NCI-H460 (cell line): ENCODE data around the gene CCS. TPM values are rescaled to one million over a fixed set of nuclear protein-coding genes. Genes with fewer than 3 reads are reported as not detected.
"Not testable (repeated sequence)": the region's sequence is repeated elsewhere in the genome, so short reads cannot be mapped to it uniquely, and the experiment has no call there.

Experiments used
- DNase-seq: peaks from one replicate; pipeline ENCODE4 v3.0.0-alpha.2; 2016; ENCODE audit warnings: low read depth; ENCODE audit errors: extremely low read depth
- polyA plus RNA-seq: library from polyadenylated mRNA; depleted of rRNA; stranded (reverse); fragments of >200 nt; gene quantifications from 2 replicates; pipeline ENCODE4 v1.2.3, GENCODE V29; 2014; cell fraction: nucleus; rRNA removed
- total RNA-seq: library from RNA; depleted of rRNA; stranded (reverse); fragments of >200 nt; shearing (Covaris generic); gene quantifications from 2 replicates; pipeline ENCODE4 v1.2.3, GENCODE V29; 2014; rRNA removed

CCS gene, protein sequence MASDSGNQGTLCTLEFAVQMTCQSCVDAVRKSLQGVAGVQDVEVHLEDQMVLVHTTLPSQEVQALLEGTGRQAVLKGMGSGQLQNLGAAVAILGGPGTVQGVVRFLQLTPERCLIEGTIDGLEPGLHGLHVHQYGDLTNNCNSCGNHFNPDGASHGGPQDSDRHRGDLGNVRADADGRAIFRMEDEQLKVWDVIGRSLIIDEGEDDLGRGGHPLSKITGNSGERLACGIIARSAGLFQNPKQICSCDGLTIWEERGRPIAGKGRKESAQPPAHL
- 13.7 and 14.7 TPM in 2 replicates for total RNA-seq
- polyA plus RNA-seq, result 47.6 and 54.0 TPM in 2 replicates

DNA sequence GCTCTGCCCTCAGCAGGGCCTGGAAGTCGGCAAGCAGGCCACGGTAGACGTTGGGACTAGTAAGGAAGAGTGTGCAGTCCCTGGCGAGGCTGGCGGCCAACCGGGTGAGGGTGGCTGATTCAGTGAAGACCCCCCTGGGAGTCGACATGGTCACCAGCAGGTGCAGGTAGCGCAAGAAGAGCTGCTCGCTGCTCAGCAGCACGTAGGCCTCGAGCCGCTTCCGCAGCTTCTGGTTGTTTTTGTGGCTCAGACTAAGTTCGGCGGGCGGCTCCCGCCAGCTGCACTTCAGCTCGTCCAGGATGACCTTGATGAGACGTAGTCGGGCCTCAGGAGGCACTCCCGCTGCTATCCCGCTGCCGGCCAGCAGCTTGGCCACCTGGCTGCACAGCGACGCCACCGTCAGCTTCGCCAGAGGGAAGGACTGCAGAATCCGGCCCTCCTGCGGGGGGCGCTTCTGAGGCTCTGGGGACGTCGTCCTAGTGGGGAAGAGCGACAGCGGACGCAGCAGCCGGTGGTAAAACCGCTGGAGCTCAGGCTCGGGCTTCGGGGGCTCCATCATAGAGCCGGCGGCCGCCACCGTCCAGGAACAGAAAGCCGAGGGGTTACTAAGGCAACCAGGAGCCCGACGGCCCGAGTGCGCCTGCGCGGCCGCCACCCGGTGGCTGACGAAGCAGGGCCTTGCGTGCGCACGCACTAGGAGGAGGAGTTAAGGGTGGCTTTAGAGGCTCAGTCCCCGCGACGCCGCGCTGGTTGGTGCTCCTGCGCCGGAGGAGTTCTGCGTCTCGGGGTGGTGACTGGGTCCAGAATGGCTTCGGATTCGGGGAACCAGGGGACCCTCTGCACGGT is at the start of gene CCS, which contains the start of gene CCDC87:
TSS of gene CCS (plus strand) at position 729 of the 846 bp plus-strand sequence. CDS start at position 806, 77 bp downstream.
TSS of gene CCDC87 (minus strand) at position 607 of the 846 bp plus-strand sequence. CDS start at position 559, 48 bp downstream.
- DNase-seq, result peak; percentile 90

DNA sequence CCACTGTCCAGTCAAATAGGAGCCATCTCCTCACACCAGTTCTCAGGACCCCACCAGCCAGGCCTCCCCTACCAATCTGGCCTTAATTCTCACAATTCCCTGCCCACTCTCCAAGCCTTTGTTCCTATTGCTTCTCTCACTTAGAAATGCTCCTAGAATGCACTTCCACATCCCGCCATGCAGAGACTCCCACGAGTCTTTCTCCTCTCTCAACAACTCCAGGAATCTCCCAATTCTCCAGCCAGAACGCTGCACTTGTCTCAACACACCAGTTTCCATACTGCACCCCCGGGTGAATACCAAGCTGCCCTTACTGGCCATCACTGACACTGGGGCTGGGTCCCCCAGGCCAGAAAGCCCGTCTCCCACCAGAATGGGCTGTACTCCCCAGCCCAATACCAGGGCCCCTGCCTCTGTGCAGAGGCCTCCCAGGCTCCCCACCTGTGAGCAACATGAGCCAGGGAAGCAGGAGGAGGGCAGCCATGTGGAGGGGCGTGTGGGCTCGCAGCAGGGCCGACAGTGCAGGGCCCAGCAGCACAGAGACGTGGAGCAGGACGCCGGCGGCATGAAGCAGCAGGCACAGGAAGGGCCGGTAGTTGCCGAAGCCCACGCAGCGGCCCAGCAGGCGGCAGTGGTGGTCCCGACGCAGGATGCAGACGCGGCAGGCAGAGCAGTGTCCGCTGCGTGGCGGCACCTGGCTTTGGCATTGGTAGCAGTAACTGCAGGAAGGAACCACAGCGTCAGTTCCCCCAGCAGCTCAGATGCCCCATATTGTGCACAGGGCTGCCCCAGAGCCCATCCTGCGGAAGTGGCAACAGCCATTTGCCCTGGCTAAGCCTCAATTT is 49.5 kb upstream of the CCS start:
- DNase-seq, result no peak

DNA sequence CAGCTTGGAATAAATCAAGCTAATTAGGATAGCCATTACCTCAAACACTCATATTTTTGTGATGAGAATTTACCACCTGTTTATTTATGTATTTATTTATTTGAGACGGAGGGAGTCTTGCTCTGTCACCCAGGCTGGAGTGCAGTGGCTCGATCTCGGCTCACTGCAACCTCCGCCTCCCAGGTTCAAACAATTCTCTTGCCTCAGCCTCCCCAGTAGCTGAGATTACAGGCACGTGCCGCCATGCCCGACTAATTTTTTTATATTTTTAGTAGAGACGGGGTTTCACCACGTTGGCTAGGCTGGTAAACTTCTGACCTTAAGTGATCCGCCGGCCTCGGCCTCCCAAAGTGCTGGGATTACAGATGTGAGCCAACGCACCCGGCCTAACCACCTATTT is 48.0 kb upstream of the CCS start:
- DNase-seq, result not testable (repeated sequence)

DNA sequence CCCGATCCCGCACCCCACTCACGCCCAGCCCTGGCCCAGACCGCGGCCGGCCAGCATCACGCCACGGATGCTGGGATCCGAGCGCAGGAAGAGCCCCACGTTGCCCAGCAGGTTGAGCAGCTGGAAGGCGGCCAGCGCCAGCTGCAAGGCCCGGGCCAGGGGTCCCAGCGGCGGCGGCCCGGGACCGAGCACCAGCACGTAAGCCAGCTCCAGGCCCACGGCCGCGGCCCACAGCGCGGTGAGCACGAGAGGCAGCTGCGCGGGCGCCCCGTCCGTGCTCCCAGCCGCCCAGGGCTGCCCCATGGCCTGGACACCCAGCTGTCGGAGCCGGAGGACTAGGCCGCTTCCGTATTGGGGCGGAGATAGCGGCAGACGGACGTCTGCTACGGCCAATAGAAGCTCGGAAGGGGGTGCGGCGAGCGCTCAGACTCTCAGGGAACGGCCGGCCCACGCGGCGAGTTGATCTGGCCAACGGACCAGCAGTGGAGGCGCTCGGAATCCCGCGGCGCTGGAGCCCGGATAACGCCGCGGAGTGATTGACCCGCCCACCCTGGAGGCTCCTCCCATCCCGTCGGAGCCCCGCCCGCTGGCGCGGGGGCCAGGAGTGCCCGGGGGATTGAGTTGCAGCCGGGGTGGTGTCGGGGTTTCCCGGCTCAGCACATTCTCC is 47.2 kb upstream of the CCS start, which contains the start of gene ZDHHC24:
TSS of gene ZDHHC24 (minus strand) at position 348 of the 667 bp plus-strand sequence. CDS start at position 303, 45 bp downstream.
- peak; percentile 94 for DNase-seq

DNA sequence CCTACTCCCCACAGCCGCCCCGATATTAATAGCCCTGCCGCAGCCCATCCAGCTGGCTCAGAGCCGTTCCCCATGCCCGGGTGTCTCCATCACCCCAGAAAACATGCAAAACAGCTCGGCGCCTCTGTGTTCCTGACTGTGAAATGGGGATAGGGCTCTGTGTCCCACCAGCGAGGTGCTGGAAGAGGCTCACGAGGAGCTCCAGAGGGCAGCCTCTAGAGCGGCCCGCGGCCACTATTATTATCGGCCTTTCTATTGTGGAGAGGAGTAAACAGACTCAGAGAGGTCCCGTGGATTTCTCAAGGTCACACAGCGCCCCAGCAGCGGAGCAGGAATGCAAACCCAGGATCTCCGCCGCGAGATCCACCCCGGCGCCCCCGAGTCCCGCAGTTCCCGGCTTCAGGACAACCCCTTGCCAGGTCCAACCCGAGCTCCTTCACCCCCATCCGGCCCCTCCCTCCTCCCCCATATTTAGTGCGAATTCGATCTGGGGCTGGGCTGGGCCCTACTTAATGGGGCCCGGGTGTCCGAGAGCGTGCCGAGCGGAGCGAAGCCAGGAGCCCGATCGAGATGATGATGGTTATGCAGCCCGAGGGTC is 46.5 kb upstream of the CCS start, which contains the start of gene ACTN3:
TSS of gene ACTN3 (plus strand) at position 536 of the 598 bp plus-strand sequence. CDS start at position 571, 35 bp downstream.
- no peak for DNase-seq

DNA sequence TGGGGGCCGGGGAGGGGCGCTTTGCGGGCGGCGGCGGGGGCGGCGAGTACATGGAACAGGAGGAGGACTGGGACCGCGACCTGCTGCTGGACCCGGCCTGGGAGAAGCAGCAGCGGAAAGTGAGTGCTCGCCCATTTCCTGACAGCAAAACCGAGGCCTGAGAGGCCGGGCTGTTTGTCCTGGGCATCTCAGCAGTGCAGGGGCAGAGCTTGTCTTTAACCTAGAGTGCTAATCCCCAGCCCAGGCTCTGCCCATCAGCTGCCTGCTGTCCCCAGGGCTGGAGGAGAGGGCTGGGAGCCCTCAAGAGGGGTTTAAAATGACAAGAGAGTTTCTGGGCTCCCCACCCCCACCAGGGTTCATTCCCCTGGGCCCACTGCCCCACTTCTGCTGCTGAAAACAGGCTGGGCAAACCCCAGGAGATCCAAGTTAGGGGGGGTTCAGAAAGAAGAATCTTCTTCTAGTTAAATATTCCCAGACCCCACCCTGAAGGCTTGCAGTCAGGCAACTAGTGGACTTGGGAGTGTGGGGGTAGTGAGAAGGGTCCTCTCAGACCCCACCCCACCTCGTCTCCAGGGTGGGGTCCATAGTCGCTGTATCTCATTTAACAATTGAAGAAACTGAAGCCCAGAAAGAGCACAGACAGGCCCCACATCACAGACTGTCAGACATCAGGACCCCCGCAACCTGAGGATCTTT is 45.9 kb upstream of the CCS start:
- no peak for DNase-seq

DNA sequence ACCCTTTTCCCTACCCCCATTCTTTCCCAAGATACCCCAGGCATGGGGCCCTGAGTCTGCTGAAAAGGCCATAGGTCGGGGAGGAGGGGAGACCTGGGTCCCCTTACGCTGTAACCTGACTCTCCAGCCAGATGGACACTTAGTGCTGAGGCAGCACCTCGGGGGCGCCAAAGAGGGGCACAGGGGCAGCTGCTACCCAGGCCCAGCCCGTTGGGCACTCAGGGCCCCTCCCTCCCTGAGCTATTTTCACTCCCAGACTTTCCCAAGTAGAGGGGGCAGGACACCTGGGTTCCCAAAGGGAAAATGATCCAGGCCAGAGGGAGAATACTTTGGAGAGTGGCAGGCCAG is 45.3 kb upstream of the CCS start:
- DNase-seq, result no peak

DNA sequence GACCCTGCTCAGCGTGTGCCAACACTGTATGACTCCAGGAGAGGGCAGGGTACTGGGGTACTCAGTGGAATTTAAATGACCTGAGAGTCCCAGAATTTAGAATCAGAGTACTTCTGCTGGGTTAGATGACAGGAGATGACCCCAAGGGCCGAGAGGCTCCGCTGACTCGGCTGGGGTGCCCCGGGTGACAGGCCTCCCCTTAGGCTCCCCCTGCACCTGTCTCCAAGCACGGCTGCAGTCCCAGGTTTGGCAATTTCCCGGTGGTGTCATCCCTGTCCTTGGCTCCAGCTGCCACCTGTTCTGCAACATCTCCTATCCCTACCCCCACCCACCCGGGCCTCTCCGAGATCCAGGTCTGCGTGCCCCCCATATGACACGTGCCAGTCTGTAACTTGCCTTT is 44.9 kb upstream of the CCS start:
- DNase-seq, result no peak

DNA sequence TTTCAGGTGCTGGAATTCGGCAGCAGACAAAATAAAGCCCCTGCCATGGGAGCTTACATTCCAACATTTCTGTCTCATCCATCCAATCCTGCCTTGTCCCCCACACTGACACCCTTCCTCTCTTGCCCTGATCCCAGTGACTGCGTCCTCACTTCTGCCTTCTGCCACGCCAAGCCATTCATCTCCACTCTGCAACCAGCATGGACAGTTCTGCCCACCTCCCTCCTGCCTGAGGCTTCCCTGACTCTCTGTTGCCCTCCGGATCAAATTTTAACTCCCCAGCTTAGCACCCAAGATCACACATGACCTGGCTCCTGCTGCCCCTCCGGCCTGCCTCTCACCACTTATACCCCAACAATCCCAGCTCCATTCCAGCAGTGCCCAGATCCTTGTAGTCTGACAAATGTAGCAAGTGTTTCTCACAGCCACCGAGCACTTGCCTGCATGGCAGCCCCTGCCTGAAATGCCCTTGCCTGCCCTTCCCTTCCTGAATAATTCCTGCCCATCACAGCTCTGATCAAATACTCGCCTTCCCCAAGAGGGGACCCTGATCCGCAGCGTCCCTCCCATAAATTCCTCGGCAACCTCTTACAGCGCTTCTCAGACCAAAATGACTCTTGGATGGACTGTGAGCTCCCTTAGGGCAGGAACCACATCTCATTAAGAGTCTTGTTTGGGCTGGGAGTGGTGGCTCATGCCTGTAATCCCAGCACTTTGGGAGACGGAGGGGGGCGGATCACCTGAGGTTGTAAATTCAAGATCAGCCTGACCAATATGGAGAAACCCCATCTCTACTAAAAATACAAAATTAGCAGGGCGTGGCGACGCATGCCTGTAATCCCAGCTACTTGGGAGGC is 44.0 kb upstream of the CCS start:
- no peak for DNase-seq

DNA sequence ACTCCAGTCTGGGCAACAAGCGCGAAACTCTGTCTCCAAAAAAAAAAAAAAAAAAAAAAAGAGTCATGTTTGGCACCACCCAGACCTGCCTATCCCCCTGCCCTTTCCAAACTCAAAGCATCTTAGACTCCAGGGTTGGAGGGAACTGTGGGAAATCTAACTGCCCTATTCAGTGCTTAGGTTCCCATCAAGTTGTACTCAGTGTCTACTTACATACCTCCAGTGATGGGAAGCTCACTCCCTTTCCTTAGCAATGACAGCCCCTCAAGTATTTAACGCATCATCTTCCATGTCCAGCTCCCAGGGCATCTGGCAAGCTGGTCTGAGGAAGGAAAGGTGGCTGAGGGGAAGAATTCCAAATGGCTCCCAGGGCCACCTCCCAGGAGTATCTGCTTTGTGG is 43.3 kb upstream of the CCS start:
- DNase-seq, result no peak

DNA sequence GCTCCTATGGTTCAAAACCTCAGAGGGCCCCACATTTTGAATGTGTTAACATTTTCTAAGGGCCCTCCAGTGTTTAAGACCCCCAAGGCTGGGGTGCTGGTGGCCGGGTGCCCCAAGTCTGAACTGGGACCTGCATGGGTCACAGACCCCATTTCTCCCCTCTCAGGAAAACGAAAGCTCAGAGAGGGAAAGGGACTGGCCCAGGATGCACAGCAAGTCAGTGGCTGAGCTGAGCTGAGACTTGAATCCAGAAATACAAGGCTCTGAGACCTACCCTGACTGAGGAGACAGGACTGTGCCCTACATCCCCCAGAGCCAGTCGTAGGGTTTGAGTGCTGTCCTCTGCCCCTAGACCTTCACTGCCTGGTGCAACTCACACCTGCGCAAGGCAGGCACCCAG is 42.1 kb upstream of the CCS start:
- DNase-seq, result no peak

DNA sequence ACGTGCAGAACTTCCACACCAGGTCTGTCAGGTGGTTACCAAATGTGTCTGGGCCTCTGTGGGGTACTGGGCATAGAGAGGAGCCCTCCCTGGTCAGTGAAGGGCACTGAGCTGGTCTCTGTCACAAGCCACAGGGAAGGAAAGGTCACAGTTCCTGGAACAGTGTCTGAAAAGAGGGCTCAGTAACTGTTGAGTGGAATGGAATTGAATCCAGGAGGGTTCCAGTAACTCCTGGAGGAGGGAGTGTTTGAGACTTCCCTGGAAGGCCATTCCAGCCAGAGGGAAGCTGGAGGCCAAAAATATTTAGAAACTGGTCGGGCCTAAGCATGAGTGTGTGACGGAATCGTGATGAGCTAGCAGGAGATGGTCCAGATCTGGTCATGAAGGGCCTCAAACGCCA is 38.4 kb upstream of the CCS start:
- no peak for DNase-seq

DNA sequence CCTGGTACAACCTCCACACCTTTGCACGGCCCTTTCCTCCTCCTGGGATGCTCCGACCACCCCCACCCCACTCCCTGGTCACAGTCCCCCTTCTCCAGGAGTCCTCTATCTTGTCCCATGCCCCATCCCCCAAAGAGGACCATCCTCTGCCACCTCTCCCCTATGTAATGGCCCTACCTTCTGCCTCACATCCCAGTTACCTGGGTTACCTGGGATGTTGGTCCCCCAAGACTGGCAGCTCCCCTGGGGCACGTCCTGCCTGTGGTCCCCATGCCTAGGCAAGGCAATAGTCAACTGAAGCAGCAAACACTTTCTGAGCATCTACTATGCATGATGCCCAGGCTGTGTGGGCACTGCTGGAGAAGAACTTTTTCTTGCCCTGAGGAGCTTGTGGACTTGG is 37.6 kb upstream of the CCS start:
- no peak for DNase-seq

DNA sequence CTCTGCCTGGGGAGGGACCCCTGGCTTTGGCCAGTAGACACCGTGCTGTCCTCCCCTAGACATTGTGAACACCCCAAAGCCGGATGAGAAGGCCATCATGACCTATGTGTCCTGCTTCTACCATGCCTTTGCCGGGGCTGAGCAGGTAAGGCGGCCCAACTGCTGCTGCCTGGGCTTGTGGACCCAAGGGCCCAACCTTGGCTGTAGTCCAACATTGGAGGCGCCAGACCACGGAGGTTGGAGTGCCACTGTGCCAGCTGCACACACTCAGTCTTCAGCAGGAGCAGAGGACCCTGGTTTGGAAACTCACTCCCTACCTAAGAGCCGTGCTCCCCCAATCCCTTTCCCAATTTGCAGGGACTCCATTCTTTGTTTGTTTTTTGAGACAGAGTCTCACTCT is 36.9 kb upstream of the CCS start:
- DNase-seq, result no peak

DNA sequence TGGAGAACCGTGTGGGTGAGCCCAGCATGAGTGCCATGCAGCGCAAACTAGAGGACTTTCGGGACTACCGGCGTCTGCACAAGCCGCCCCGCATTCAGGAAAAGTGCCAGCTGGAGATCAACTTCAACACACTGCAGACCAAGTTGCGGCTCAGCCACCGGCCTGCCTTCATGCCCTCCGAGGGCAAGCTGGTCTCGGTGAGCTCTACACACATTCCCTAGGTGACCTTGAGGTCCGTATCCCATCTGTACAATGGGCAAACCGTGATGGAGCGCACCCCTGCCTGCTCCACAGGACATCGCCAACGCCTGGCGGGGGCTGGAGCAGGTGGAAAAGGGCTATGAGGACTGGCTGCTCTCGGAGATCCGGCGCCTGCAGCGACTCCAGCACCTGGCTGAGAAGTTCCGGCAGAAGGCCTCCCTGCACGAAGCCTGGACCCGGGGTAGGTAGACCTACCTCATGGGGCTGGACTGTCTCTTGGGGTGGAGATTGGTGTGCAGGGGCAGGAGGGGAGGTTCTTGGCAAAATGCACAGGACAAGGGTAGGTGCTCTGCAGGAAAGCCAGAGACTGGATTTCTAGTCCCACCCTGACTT is 35.2 kb upstream of the CCS start:
- no peak for DNase-seq

DNA sequence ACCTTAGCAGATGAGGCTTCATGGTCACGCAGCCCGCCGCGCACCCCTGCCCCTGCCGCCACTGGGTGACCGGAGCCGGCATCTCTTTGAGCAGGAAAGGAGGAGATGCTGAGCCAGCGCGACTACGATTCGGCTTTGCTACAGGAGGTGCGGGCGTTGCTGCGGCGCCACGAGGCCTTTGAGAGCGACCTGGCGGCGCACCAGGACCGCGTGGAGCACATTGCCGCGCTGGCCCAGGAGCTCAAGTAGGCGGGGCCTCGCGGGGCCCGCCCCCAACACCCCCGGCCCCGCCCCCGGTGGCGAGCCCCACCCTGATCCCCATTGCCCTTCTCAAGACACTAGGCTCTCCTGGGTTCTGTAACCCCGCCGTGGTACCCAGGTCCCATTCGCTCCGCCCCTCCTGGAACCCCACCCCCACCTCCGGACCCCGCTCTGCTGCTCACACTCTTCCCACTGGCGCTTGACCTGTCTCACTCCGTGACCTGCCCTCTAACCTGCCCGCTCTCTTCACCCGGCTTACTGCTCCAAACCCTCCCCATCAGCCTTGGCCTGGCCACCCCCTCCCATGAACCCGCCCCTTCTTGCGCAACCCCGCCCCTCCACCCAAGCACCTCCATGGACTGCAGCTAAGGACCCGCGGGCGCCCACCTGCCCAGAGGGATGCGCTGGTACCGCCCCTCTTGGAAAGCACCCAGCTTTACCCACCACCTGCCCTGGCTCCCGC is 33.7 kb upstream of the CCS start:
- no peak for DNase-seq
